Ovary (tissue), 3 donors: Measurements from ENCODE around the gene ADCK2.
"Not testable (repeated sequence)": the region's sequence is repeated elsewhere in the genome, so short reads cannot be mapped to it uniquely, and the experiment has no call there.

Experiments used
- EP300 ChIP-seq: sonication (generic); formaldehyde crosslinking; IDR thresholded peaks from one replicate; pipeline ENCODE4 v1.6.1; 2017; ENCODE audit warnings: antibody characterized with exemption
- POLR2A ChIP-seq: fragments of 450-650 bp; IDR thresholded peaks from one replicate; pipeline ENCODE4 v1.6.1; 2017; ENCODE audit warnings: antibody characterized with exemption, mild to moderate bottlenecking, moderate library complexity
- TF ChIP-seq, protein P1 (sequence below), 3 donors: fragments of 450-650 bp in 2 of 3; fragments of 200-600 bp in 1 of 3; IDR thresholded peaks; one replicate each; pipeline versions ENCODE4 v1.5.1 to v1.8.0; 2016 to 2022; ENCODE audit warnings: antibody characterized with exemption in 3 of 3, mild to moderate bottlenecking in 1 of 3
- donor health status: DM: no; HTN: no; CAD: no.

DNA sequence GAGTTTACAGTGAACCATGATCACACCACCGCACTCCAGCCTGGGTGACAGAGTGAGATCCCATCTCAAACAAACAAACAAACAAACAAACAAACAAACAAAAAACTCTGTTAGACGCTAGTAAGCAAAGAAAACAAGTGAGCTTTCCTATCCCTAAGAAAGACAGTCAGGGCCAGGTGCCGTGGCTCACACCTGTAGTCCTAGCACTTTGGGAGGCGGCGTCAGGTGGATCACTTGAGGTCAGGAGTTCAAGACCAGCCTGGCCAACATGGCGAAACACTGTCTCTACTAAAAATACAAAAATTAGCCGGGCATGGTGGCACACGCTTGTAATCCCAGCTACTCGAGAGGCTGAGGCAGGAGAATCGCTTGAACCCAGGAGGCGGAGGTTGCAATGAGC lies 4.2 kb downstream of the ADCK2 start:
- TF ChIP-seq, protein P1, sequence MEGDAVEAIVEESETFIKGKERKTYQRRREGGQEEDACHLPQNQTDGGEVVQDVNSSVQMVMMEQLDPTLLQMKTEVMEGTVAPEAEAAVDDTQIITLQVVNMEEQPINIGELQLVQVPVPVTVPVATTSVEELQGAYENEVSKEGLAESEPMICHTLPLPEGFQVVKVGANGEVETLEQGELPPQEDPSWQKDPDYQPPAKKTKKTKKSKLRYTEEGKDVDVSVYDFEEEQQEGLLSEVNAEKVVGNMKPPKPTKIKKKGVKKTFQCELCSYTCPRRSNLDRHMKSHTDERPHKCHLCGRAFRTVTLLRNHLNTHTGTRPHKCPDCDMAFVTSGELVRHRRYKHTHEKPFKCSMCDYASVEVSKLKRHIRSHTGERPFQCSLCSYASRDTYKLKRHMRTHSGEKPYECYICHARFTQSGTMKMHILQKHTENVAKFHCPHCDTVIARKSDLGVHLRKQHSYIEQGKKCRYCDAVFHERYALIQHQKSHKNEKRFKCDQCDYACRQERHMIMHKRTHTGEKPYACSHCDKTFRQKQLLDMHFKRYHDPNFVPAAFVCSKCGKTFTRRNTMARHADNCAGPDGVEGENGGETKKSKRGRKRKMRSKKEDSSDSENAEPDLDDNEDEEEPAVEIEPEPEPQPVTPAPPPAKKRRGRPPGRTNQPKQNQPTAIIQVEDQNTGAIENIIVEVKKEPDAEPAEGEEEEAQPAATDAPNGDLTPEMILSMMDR (IDR thresholded peaks at IDR 0.05), result not testable (repeated sequence)
- TF ChIP-seq EP300, POLR2A: not testable (repeated sequence)
